Activated CD4-positive, alpha-beta T cell treated with anti-CD3 and anti-CD28 coated beads, Interleukin-2, amount 50 U/mL, for 1 hour (primary cell): ENCODE data around the gene NFE2L1.
"Not testable (repeated sequence)": the region's sequence is repeated elsewhere in the genome, so short reads cannot be mapped to it uniquely, and the experiment has no call there.

ENCODE experiments used
- DNase-seq: peaks from one replicate; pipeline ENCODE4 v3.0.0-alpha.2; 2020

NFE2L1 gene

GRCh38 chr17:48070195-48070594 lies 22.0 kb downstream of the NFE2L1 start:
- DNase-seq, result no peak

- DNase-seq, result no peak
These were observed 23.5 kb downstream of the NFE2L1 start for GRCh38 chr17:48071654-48072053.

- not testable (repeated sequence) for DNase-seq
These were observed 24.7 kb downstream of the NFE2L1 start for GRCh38 chr17:48072811-48073210.

- DNase-seq, result not testable (repeated sequence)
These were observed 25.5 kb downstream of the NFE2L1 start for GRCh38 chr17:48073566-48074094.

- peak; percentile 79 for DNase-seq
These were observed 26.3 kb downstream of the NFE2L1 start for GRCh38 chr17:48074322-48075081.

GRCh38 chr17:48077152-48077551 lies 29.0 kb downstream of the NFE2L1 start:
- not testable (repeated sequence) for DNase-seq

- no peak for DNase-seq
These were observed 33.7 kb downstream of the NFE2L1 start for GRCh38 chr17:48081858-48082257.

GRCh38 chr17:48084932-48085331 lies 36.8 kb downstream of the NFE2L1 start:
- DNase-seq, result no peak

- no peak for DNase-seq
These were observed 45.3 kb downstream of the NFE2L1 start for GRCh38 chr17:48093341-48094045.

GRCh38 chr17:48095611-48096010 lies 47.5 kb downstream of the NFE2L1 start:
- DNase-seq, result no peak

- DNase-seq, result no peak
These were observed 52.0 kb downstream of the NFE2L1 start for GRCh38 chr17:48100160-48100559.

GRCh38 chr17:48100591-48101011 lies 52.4 kb downstream of the NFE2L1 start:
- no peak for DNase-seq

GRCh38 chr17:48101012-48101720 lies 53.0 kb downstream of the NFE2L1 start, which contains the start of gene CBX1:
TSS of gene CBX1 (minus strand) at chr17:48101478. CDS start at chr17:48077004, 24,474 bp downstream.
- DNase-seq, result peak; percentile 92

GRCh38 chr17:48102043-48102750 lies 54.0 kb downstream of the NFE2L1 start:
- DNase-seq, result no peak

- DNase-seq, result no peak
These were observed 54.9 kb downstream of the NFE2L1 start for GRCh38 chr17:48102798-48103715.

GRCh38 chr17:48104440-48104839 lies 56.3 kb downstream of the NFE2L1 start:
- DNase-seq, result no peak

GRCh38 chr17:48106802-48107136 lies 58.6 kb downstream of the NFE2L1 start:
- DNase-seq, result no peak

GRCh38 chr17:48107137-48108055 lies 59.2 kb downstream of the NFE2L1 start, which contains the start of gene SNX11:
TSS of gene SNX11 (plus strand) at chr17:48107766. CDS start at chr17:48112044, 4,278 bp downstream.
- DNase-seq, result peak; percentile 96

GRCh38 chr17:48110761-48111160 lies 62.6 kb downstream of the NFE2L1 start:
- DNase-seq, result no peak
